Cardiac muscle cell (in vitro differentiated cells and primary cell): ENCODE results near the gene GFRAL. TPM values are rescaled to one million over a fixed set of nuclear protein-coding genes. Genes with fewer than 3 reads are reported as not detected.
A peak's percentile ranks its signal among the peaks of the same experiment; 100 is the strongest.

Experiments used
- DNase-seq, 2 donors: peaks; one replicate each; pipeline versions ENCODE4 v3.0.0 to v3.0.0-alpha.2; 2010 to 2017; ENCODE audit warnings: low read depth in 1 of 2, low spot score in 1 of 2
- H3K27ac ChIP-seq: fragments of 200-600 bp; sonication (generic); 2 replicates; pipeline ENCODE4 v1.5.1; 2016
- H3K27me3 ChIP-seq: fragments of 200-600 bp; sonication (generic); 2 replicates; pipeline ENCODE4 v1.6.0; 2016; ENCODE audit warnings: control low read depth
- H3K36me3 ChIP-seq: fragments of 200-600 bp; sonication (generic); 2 replicates; pipeline ENCODE4 v1.5.1; 2016; ENCODE audit warnings: control low read depth
- H3K4me1 ChIP-seq: fragments of 200-600 bp; sonication (generic); 2 replicates; pipeline ENCODE4 v1.8.1; 2017; ENCODE audit warnings: low read depth, mild to moderate bottlenecking, mixed run types
- H3K4me3 ChIP-seq: fragments of 200-600 bp; sonication (generic); 2 replicates; pipeline ENCODE4 v1.5.1; 2016; ENCODE audit warnings: mild to moderate bottlenecking
- H3K9me3 ChIP-seq: fragments of 200-600 bp; sonication (generic); 2 replicates; pipeline ENCODE4 v1.5.1; 2017; ENCODE audit warnings: low read depth, mild to moderate bottlenecking, control low read depth
- CTCF ChIP-seq: IDR thresholded peaks from 2 replicates; pipeline ENCODE4 v1.5.1; 2012; ENCODE audit warnings: low read depth, mild to moderate bottlenecking, low read length
- polyA plus RNA-seq: library from polyadenylated mRNA; unstranded; fragments of >200 nt; fragmentation: Nextera tagmentation; extraction: Ambion mirVana; gene quantifications from 2 replicates; pipeline ENCODE4 v1.2.1, GENCODE V29; 2016
- total RNA-seq: library from RNA; depleted of rRNA; stranded (reverse); fragments of >200 nt; gene quantifications from 2 replicates; pipeline ENCODE4 v1.2.3, GENCODE V29; 2016

GFRAL gene
- total and polyA plus RNA-seq, 2 experiments from 2014 or later = not detected

DNA sequence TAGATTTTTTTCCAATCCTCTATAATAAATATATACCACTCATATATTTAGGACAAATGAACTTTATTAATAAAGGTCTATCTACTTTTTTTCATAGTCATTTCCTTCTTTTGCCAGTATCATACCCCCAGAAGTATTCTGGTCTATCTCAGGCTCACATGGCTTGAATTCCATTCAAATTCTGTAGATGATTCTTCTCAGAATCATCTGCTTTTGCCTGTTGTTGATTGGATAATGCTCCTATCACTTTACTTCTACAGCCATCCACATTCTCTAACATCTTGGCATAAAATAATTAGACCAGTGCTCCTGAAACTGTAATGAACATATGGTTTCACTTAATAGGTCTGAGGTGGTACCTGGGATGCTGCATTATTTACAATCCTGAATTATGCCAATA, 121.2 kb downstream of the GFRAL start:
- no peak for TF ChIP-seq CTCF
- Histone ChIP-seq H3K9me3 (no peaks in the 10 kb centered on the region), H3K36me3 (no peaks in the 10 kb centered on the region), H3K4me1 (peaks cover 29% of the 10 kb centered on the region), H3K27me3 (no peaks in the 10 kb centered on the region), H3K27ac (peak overlapping the region; percentile 34), H3K4me3 (no peak overlapping the region)
- no peak for DNase-seq

GRCh38 chr6:55449225-55449624, 122.0 kb downstream of the GFRAL start:
- no peaks in the 10 kb centered on the region for H3K9me3 ChIP-seq
- TF ChIP-seq CTCF = no peak
- H3K4me1 ChIP-seq = peaks cover 22% of the 10 kb centered on the region
- no peak overlapping the region for H3K4me3 ChIP-seq
- no peaks in the 10 kb centered on the region for H3K36me3 ChIP-seq
- no peaks in the 10 kb centered on the region for H3K27me3 ChIP-seq
- peak in 1 of 2 donors; percentile 41 for DNase-seq
- peak overlapping the region; percentile 34 for H3K27ac ChIP-seq

DNA sequence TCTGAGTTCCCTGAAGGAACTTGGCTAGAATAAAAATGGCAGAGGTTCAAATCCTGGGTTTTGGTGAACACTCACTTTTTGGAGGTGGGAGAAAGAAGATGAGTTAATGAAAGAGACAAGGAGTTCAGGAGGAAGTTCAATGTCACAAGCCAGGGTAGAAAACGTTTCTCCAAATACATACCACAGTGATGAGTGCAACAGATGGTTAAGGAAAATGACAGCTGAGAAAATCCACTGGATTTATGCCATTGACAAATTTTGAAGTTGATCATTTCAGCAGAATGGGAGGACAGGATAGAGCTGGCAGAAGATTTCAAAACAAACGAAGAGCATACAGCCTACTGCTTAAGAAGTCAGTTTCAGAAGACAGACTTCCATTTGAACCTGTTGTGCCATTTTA, 122.7 kb downstream of the GFRAL start:
- Histone ChIP-seq H3K36me3 (no peaks in the 10 kb centered on the region), H3K4me1 (peaks cover 14% of the 10 kb centered on the region), H3K27ac (no peak overlapping the region), H3K9me3 (no peaks in the 10 kb centered on the region), H3K27me3 (no peaks in the 10 kb centered on the region), H3K4me3 (no peak overlapping the region)
- DNase-seq = no peak
- TF ChIP-seq CTCF = no peak

Other genes with a start within 250 kb of the GFRAL start
- 0.21 TPM in 1 of 2 replicates, not detected in the other for gene HCRTR2, start 153.0 kb upstream of the GFRAL start, total RNA-seq
- 0.42 TPM in 1 of 2 replicates, not detected in the other for gene HCRTR2, start 153.0 kb upstream of the GFRAL start, polyA plus RNA-seq